Mucosa of rectum (tissue), 2 donors: ENCODE measurements around the gene CEBPB.
"Not testable (repeated sequence)": the region's sequence is repeated elsewhere in the genome, so short reads cannot be mapped to it uniquely, and the experiment has no call there.

Experiments
- H3K27ac ChIP-seq, 2 donors: one replicate each; pipeline ENCODE4 v1.7.0; 2013; ENCODE audit warnings: inconsistent platforms in 2 of 2, low read depth in 2 of 2, low read length in 2 of 2
- H3K27me3 ChIP-seq, 2 donors: one replicate each; pipeline ENCODE4 v1.7.0; 2013; ENCODE audit warnings: low read length in 2 of 2; ENCODE audit not compliant: control insufficient read depth in 2 of 2, insufficient read depth in 2 of 2
- H3K36me3 ChIP-seq, 2 donors: one replicate each; pipeline ENCODE4 v1.7.0; 2013; ENCODE audit warnings: low read length in 2 of 2; ENCODE audit not compliant: control insufficient read depth in 2 of 2, insufficient read depth in 2 of 2
- H3K4me1 ChIP-seq, 2 donors: one replicate each; pipeline ENCODE4 v1.7.0; 2013; ENCODE audit warnings: low read length in 2 of 2, mild to moderate bottlenecking in 1 of 2; ENCODE audit not compliant: control insufficient read depth in 2 of 2, insufficient read depth in 2 of 2
- H3K4me3 ChIP-seq, 2 donors: one replicate each; pipeline ENCODE4 v1.7.0; 2013; ENCODE audit warnings: low read length in 2 of 2
- H3K9ac ChIP-seq, 2 donors: one replicate each; pipeline ENCODE4 v1.7.0; 2013; ENCODE audit warnings: low read length in 2 of 2, low read depth in 1 of 2, mild to moderate bottlenecking in 1 of 2
- H3K9me3 ChIP-seq, 2 donors: one replicate each; pipeline ENCODE4 v1.7.0; 2013; ENCODE audit warnings: low read length in 2 of 2; ENCODE audit not compliant: control insufficient read depth in 2 of 2
- donor health status: healthy.
- donor health status: Normal muscosa, but diverticular disease.

The CEBPB gene

DNA sequence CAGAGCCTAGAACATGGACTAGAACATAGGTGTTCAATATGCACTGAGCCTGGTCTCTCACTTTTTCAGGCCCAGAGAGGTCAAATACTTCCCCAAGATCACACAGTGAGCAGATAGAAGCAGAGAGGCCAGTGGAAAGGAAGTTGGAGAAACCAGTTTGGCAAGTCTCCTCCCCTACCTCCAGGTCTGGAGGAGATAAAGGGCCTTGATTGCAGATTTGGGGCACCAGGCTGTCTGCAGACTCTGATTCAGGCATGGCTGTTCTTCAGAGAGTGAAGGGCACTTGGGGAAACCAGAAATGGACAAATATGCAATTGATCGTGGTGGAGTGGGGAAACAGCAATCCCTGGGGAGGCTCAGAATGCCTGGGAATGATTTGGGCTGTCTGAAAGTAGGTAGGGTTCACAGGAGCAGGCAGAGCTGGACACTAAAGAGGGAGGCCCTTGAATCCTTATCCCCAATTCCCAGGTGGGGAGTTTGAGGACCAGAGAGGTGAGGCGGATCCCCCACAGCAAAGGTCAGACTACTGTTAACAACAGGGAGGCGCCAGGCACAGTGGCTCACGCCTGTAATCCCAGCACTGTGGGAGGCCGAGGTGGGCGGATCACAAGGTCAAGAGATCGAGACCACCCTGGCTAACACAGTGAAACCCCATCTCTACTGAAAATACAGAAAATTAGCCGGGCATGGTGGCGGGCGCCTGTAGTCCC is 39.4 kb upstream of the CEBPB start:
- Histone ChIP-seq H3K4me3 (peak overlapping the region; percentile 2 to 48), H3K9me3 (no peaks in the 10 kb centered on the region), H3K4me1 (peaks cover 51 to 53% of the 10 kb centered on the region in 2 donors), H3K9ac (peak overlapping the region; percentile 4 to 47), H3K27ac (peak overlapping the region; percentile 74 to 75), H3K27me3 (no peaks in the 10 kb centered on the region), H3K36me3 (peaks cover 3 to 14% of the 10 kb centered on the region in 2 donors)

DNA sequence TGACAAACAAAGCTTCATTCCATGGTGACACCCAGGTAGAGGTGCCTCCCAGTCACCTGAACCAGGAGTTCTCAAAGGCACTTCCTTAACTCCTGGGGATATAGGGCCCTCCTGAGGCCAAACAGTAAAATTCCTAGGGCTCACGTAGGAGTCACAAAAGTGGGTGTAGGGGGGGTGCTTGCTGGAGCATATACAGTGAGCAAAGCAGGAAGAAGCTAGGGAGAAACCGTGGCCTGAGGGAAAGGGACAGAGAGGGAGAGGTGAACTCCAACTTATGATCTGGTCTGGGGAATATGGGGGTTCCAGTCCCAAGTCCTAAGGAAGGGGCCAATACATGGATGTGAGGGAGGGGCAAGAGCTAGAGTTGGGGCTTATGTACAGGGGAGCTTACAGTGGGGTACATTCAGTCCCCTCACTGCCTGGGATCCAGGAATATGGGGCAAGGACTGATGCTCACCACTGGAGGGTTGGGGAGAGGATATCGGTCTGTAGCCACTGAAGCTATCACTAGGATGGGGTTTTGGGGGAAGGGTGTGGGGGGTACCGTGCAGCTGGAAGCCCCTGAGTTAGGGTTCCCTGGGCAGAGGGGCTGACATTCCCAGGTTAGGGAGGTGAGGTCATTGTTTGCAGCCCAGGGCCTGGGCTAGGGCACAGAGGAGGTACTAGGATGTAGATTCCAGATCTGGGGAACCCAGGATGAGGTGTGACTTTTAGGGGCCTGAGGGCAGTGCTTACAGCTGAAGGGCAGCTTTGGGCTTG is 38.1 kb upstream of the CEBPB start:
- Histone ChIP-seq H3K9ac (peak overlapping the region; percentile 91 to 99), H3K27me3 (no peaks in the 10 kb centered on the region), H3K4me1 (peaks cover 40 to 43% of the 10 kb centered on the region in 2 donors), H3K4me3 (peak overlapping the region; percentile 83 to 88), H3K36me3 (peaks cover 3 to 6% of the 10 kb centered on the region in 2 donors), H3K9me3 (no peaks in the 10 kb centered on the region), H3K27ac (peak overlapping the region; percentile 90 to 91)

DNA sequence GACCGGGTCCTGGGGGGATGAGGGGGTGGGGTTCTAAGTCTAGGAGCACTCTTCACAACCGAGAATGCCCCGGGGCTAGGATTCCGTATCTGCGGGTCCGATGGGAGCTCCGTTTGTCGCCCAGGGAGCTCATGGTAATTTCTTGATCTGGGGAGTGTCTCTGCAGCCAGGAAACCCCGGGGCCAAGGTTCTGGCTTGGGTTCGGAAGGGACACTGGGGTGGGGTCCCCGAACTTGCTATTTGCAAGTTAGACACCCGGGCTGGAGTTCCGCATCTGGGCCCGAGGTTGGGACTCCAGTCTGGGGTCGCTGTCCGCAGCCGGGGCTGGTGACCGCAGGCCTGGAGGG is 37.5 kb upstream of the CEBPB start:
- Histone ChIP-seq H3K9ac (peak overlapping the region; percentile 91 to 99), H3K9me3 (no peaks in the 10 kb centered on the region), H3K27me3 (no peaks in the 10 kb centered on the region), H3K36me3 (peaks cover 3 to 6% of the 10 kb centered on the region in 2 donors), H3K4me1 (peaks cover 40 to 43% of the 10 kb centered on the region in 2 donors), H3K27ac (peak overlapping the region; percentile 90 to 91), H3K4me3 (peak overlapping the region; percentile 83 to 88)

DNA sequence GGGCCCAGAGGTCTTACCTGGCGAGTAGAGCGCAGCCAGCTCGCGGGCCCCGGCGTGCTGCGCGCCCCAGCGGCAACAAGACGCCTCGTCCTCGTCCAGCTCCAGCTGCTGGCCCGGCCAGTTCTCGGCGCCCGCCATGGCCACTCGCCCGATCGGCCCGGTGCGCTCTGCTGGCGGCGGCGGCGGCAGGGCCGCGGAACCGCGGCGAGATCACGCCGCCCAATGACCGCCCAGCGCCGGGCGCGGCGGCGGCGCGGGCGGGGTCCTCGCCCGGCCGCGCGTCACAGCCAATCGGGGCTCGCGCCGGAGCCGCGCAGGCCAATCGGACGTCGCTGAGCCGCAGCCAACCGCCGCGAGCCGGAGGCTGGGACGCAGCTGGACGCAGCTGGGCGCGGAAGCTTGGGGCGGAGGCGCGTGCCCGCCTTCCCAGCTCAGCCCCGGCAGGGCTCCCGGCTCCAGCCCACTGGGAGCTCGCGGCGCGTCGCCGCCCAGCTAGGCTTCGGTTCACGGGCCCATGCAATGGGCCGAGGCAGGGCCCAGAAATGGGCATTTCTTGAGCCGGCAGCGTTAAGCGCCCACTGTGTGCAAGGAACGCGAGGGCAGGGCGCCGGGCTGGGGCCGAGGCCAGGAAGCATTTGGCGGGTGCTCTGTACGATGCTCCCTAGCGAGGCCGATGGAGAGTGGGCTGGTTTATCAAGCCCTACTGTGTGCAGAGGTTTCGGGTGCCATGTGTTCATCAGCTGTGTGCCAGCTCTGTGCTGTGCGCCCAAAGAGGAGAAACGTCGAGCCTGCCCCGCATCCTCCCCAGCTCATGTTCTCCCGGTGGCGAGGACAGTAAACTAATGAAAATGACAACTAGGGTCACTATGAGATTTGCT is 36.9 kb upstream of the CEBPB start, which contains the start of gene PEDS1:
TSS of gene PEDS1 (minus strand) at position 224 of the 878 bp plus-strand sequence. CDS start at position 138, 86 bp downstream.
- Histone ChIP-seq H3K27ac (peak within 1 kb of the TSS; percentile 90 to 91), H3K4me3 (peak within 1 kb of the TSS; percentile 83 to 88), H3K36me3 (peaks cover 0 to under 1% of the 10 kb centered on the region in 2 donors), H3K4me1 (peaks cover 40 to 43% of the 10 kb centered on the region in 2 donors), H3K27me3 (no peaks in the 10 kb centered on the region), H3K9me3 (no peaks in the 10 kb centered on the region), H3K9ac (peak within 1 kb of the TSS; percentile 91 to 99)

DNA sequence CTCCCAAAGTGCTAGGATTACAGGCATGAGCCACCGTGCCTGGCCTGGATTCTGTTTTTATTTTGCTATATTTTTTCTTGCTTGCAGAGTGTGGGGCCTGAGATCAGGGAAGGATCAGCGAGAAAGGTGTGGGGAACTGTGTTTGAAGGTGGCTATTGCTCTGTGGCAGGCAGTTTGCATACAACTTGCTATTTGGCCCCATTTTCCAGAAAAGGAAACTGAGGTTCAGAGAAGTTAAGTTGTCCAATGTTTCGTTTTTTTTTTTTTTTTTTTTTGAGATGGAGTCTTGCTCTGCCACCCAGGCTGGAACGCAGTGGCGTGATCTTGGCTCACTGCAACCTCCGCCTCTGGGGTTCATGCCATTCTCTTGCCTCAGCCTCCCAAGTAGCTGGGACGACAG is 29.1 kb upstream of the CEBPB start:
- H3K9me3 ChIP-seq, H3K27ac ChIP-seq, H3K9ac ChIP-seq, H3K27me3 ChIP-seq, H3K4me3 ChIP-seq, H3K36me3 ChIP-seq, H3K4me1 ChIP-seq: not testable (repeated sequence)

DNA sequence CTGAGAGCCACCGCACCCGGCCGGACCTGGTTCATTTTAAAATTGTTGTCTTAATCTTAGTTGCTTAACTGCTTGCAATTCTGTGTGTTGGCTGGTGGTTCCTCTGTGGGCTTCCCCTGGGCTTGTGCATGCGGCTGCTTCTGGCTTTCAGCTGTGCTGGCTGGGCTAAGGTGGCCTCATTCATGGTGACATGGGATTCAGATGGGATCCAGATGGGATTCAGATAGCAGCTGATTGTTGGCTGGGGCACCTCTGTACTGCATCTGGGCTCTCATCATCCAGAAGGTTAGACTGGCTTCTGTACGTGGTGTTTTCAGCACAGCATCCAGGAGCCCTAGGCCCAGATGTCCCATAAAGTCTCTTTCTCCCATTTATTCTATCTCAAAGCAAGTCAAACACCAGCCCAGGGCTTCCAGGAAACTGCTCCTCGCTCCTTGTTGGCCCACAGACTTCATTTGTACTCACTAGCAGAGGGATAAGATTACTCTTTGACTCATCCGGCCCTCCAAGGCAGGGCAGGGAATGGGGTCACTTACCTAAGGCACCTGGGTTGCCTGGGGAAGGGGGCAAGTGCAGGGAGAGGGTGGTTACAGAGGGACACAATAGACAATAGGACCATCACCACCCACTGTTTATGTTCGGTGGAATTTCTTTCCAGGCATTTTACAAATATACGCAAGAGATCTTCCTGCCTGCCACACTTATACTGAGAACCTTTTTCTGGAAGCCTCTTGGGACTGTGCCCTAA is 26.9 kb upstream of the CEBPB start:
- Histone ChIP-seq H3K36me3 (no peaks in the 10 kb centered on the region), H3K4me1 (peaks cover 7 to 14% of the 10 kb centered on the region in 2 donors), H3K9me3 (no peaks in the 10 kb centered on the region), H3K27ac (no peak overlapping the region), H3K27me3 (no peaks in the 10 kb centered on the region), H3K9ac (no peak overlapping the region), H3K4me3 (no peak overlapping the region)

DNA sequence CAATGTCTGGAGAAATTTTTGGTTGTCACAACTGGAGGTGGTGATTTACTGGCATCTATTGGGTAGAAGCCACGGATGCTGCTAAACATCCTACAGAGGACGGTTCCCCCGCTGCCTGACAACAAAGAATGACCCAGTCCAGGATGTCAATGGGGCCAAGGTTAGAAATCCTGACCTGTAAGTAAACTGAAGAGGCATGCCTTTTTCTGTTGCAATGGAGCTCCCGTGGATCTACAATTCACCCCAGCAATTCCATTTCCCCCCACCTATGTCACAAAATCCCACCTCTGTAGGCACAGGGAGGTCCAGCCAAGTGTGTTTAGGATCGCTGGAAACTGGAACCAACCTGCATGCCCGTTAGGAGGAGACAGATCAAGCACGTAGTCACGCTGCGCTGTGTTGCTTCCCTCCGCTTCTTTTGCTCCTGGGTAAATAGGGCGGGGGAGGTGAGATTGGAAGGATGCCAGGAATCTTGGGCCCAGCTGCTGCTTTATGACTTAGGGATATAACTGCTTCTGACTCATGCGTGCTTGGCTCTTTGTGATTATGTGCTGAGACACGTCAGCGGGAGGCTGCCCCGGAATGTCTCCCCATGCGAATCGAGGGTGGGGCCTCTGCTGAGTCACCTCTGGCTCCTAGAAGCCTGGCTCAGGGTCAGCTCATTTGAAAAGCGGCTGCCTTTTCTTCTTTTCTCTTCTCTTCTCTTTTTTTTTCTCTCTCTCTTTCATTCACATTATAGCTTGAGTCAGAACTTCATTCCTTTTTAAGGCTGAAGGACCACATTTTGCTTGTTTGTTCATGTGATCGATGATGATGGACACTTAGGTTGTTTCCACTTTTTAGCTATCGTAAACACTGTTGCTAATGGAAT is 24.7 kb upstream of the CEBPB start:
- Histone ChIP-seq H3K4me1 (peaks cover 7 to 14% of the 10 kb centered on the region in 2 donors), H3K27me3 (no peaks in the 10 kb centered on the region), H3K9me3 (no peaks in the 10 kb centered on the region), H3K4me3 (peak overlapping the region; percentile 59 to 74), H3K9ac (peak overlapping the region; percentile 66 to 68), H3K27ac (peak overlapping the region; percentile 79 to 80), H3K36me3 (no peaks in the 10 kb centered on the region)

DNA sequence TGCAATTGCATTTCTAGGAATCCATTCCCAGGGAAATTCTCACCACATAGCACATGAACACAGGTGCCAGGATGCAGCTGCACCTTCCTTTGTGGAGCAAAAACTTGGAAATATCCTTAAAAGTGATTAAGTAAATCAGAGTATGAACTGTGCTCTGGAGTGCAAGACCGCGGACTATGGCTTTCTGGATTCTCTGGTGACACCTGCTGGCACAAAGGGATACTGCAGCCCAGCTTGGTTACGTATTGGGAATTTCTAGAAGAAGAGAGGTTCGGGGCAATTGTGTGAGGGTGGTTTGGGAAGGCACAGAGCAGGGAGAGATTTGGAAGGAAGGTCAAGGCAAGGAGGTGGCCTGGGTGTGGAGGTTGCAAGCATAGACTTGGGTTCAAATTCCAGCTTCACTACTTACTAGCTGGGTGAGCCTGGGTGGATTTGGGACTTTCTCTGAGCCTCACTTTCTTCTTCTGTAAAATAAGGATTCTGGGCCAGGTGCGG is 21.3 kb upstream of the CEBPB start:
- H3K36me3 ChIP-seq, result no peaks in the 10 kb centered on the region
- peaks cover 7 to 21% of the 10 kb centered on the region in 2 donors for H3K4me1 ChIP-seq
- H3K9me3 ChIP-seq, result no peaks in the 10 kb centered on the region
- no peak overlapping the region for H3K4me3 ChIP-seq
- H3K27me3 ChIP-seq, result no peaks in the 10 kb centered on the region
- H3K9ac ChIP-seq, result no peak overlapping the region
- H3K27ac ChIP-seq, result no peak overlapping the region
